Calu3 (cell line): Measurements from ENCODE around the gene WFDC6. TPM values are rescaled to one million over a fixed set of nuclear protein-coding genes. Genes with fewer than 3 reads are reported as not detected.

Source experiments
- BruUV-seq: library from RNA; stranded (reverse); fragments of 400-500 nt; replicated peaks from 2 replicates; lab custom pipeline; 2021; lab: Mats Ljungman, UMichigan
- CTCF ChIA-PET: fragments of 300-600 bp; sonication (Branson Sonifier 250); formaldehyde crosslinking; loops from one replicate; lab custom pipeline; 2022; ENCODE audit warnings: antibody characterized with exemption; lab: Charles Lee
- DNase-seq: peaks from one replicate; pipeline ENCODE4 v3.0.0; 2022
- H3K27ac Mint-ChIP-seq: one replicate; pipeline ENCODE4 v1.8.0; 2022; ENCODE audit warnings: mixed read lengths; ENCODE audit not compliant: unreplicated experiment
- H3K27me3 Mint-ChIP-seq: one replicate; pipeline ENCODE4 v1.8.0; 2022; ENCODE audit warnings: mixed read lengths; ENCODE audit not compliant: unreplicated experiment
- H3K36me3 Mint-ChIP-seq: one replicate; pipeline ENCODE4 v1.8.0; 2022; ENCODE audit warnings: mild to moderate bottlenecking, moderate library complexity, mixed read lengths; ENCODE audit not compliant: insufficient read depth, unreplicated experiment
- H3K4me1 Mint-ChIP-seq: one replicate; pipeline ENCODE4 v1.8.0; 2022; ENCODE audit warnings: mild to moderate bottlenecking, low read depth, mixed read lengths; ENCODE audit not compliant: unreplicated experiment
- H3K4me3 Mint-ChIP-seq: one replicate; pipeline ENCODE4 v1.8.0; 2022; ENCODE audit warnings: mild to moderate bottlenecking, low read depth, moderate library complexity, mixed read lengths; ENCODE audit not compliant: unreplicated experiment
- H3K9me3 Mint-ChIP-seq: one replicate; pipeline ENCODE4 v1.8.0; 2022; ENCODE audit warnings: low read depth, mixed read lengths; ENCODE audit not compliant: unreplicated experiment
- intact Hi-C: fragments of 100-400 bp; cut with micrococcal nuclease; formaldehyde crosslinking; loops from one replicate; pipeline ENCODE4 v1.10.0; 2022; ENCODE audit not compliant: unreplicated experiment
- total RNA-seq: library from RNA; stranded (reverse); gene quantifications from 2 replicates; pipeline ENCODE4 v1.2.3, GENCODE V29; 2022
- TF ChIP-seq, protein P1 (sequence below): fragments of 200-600 bp; IDR thresholded peaks from one replicate; pipeline ENCODE4 v1.8.0; 2022; ENCODE audit warnings: antibody characterized with exemption; ENCODE audit not compliant: unreplicated experiment

The WFDC6 gene
- total RNA-seq, 1 experiment from 2014 or later: not detected

DNA sequence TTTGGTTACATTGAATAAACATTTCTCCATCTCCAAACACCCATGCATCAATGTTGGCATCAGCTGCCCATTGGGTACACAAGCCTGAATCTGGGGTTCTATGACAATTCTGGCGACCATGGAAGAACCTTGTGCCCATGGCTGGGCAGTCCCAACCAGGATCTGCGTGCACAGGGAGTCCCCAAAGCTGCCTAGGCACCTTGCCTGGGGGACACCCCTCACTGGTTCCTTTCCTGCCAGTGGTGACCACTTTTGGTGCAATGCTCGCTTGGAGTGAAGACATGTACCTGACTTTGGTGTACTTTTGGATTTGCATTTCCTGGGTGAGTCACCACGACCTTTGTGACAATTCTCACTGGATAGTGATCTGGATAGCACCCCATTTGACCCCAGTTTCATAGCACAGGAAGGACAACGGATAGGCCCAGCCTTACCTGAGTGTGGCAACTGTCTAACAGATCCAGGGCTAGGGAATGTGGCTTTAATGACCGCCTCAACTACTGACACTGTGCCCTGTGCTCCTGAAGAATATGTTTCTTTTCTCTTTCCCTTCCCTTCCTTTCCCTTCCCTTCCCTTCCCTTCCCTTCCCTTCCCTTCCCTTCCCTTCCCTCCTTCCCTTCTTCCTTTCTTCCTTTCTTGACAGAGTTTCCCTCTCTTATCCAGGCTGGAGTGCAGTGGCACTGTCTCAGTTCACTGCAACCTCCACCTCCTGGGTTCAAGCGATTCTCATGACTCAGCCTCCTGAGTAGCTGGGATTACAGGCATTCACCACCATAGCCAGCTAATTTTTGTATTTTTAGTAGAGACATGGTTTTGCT, 31.0 kb downstream of the WFDC6 start:
- H3K36me3 Mint-ChIP-seq: peaks cover 4% of the 10 kb centered on the region
- H3K27ac Mint-ChIP-seq: peak overlapping the region; percentile 25
- intact Hi-C loops: no loop called here
- DNase-seq: peak; percentile 65
- H3K27me3 Mint-ChIP-seq: no peaks in the 10 kb centered on the region
- no TSS peak for BruUV-seq
- TF ChIP-seq, protein P1, sequence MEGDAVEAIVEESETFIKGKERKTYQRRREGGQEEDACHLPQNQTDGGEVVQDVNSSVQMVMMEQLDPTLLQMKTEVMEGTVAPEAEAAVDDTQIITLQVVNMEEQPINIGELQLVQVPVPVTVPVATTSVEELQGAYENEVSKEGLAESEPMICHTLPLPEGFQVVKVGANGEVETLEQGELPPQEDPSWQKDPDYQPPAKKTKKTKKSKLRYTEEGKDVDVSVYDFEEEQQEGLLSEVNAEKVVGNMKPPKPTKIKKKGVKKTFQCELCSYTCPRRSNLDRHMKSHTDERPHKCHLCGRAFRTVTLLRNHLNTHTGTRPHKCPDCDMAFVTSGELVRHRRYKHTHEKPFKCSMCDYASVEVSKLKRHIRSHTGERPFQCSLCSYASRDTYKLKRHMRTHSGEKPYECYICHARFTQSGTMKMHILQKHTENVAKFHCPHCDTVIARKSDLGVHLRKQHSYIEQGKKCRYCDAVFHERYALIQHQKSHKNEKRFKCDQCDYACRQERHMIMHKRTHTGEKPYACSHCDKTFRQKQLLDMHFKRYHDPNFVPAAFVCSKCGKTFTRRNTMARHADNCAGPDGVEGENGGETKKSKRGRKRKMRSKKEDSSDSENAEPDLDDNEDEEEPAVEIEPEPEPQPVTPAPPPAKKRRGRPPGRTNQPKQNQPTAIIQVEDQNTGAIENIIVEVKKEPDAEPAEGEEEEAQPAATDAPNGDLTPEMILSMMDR: no peak
- peaks cover 5% of the 10 kb centered on the region for H3K9me3 Mint-ChIP-seq
- CTCF ChIA-PET: interaction anchor here (0.7 kb wide), 2 partner anchors 10 to 187 kb away, joined by 4 read pairs; no protein-coding TSS in a partner anchor
- H3K4me1 Mint-ChIP-seq: peaks cover 46% of the 10 kb centered on the region
- no peak overlapping the region for H3K4me3 Mint-ChIP-seq

DNA sequence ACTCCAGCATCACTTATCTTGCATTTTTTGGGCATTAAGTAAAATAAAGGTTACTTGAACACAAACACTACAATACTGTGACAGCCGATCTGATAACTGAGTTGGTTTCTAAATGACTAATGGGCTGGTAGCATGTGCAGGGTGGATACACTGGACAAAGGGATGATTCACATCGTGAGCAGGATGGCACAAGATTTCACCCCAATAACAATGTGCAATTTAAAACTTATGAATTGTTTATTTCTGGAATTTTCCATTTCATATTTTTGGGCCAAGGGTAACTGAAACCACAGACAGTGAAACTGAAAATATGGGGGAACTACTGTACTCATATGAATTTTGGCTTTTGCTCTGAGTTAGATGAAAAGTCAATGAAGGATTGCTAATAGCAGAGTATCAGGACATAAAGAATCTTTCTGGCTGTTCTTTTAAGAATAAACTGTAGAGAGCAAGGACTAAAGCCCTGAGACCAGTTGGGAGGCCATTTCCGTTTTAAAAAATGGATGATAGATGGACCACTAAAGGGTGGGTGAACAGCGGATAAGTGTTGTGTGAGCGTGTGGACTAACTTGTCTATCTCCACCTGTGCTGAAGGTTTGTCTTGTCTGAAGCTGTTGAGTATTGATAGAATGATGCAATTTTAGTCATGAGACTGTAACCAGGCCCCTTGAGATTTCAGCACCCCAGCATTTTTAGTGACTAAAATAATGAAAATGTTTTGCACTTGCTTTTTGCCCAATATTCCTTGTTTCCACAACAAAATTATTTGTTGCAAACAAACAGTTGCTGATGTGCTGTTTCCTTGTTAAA, 32.1 kb downstream of the WFDC6 start:
- CTCF ChIA-PET: interaction anchor here (0.7 to 1.5 kb wide), 2 partner anchors 11 kb away, joined by 3 to 4 read pairs; no protein-coding TSS in a partner anchor
- Mint-ChIP-seq H3K27me3 (no peaks in the 10 kb centered on the region), H3K9me3 (peaks cover 5% of the 10 kb centered on the region), H3K27ac (peak overlapping the region; percentile 25), H3K36me3 (peaks cover 4% of the 10 kb centered on the region), H3K4me1 (peaks cover 46% of the 10 kb centered on the region), H3K4me3 (no peak overlapping the region)
- intact Hi-C loops: no loop called here
- no peak for DNase-seq
- TF ChIP-seq, protein P1: no peak
- TSS peak; percentile 72 for BruUV-seq

DNA sequence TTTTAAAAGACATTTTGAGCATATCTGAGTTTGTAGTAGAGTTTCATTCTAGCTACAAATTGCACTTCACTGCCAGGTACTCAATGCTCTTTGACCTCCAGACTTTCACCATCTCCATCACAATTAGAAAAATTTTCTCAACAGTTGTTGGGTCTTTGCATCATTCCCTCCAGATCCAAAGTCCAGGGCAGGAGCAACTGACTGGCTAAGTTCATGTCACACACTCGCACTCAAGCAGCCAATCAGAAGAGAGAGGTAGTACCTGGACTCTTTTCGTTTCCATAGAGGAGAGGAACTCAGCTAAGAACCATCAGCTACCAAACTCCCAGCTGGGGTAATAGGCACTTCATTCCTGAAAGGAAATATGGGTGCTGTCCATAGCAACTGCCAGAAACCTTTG, 32.9 kb downstream of the WFDC6 start:
- no peak overlapping the region for H3K4me3 Mint-ChIP-seq
- CTCF ChIA-PET: interaction anchor here (1.3 to 1.5 kb wide), 2 partner anchors 10 to 12 kb away, joined by 3 to 4 read pairs; no protein-coding TSS in a partner anchor
- intact Hi-C loops: no loop called here
- H3K36me3 Mint-ChIP-seq: peaks cover 4% of the 10 kb centered on the region
- H3K27me3 Mint-ChIP-seq: no peaks in the 10 kb centered on the region
- H3K9me3 Mint-ChIP-seq: peaks cover 3% of the 10 kb centered on the region
- DNase-seq: no peak
- peak overlapping the region; percentile 37 for H3K27ac Mint-ChIP-seq
- no TSS peak for BruUV-seq
- H3K4me1 Mint-ChIP-seq: peaks cover 51% of the 10 kb centered on the region
- TF ChIP-seq, protein P1: no peak

DNA sequence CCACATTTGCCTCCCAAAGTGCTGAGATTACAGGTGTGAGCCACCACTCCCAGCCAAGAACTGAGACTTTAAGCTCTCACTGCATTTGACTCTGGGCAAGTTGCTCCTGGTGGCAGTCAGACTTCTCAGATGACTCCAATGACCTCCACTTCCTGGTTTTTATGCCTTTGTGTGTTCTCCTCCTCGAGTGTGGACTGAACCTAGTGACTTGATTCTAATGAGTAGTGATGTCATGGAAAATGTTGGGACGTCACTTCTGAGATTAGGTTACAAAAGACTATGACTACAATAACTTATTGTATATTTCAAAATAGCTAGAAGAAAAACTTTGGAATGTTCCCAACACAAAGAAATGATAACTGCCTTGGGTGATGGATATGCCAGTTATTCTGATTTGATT, 35.9 kb downstream of the WFDC6 start:
- DNase-seq: no peak

More for the DNA sequence above, 35.9 kb downstream of the WFDC6 start:
- H3K9me3 Mint-ChIP-seq: peaks cover 3% of the 10 kb centered on the region
- BruUV-seq: no TSS peak
- CTCF ChIA-PET: interaction anchor here (1.7 kb wide), 1 partner anchor 15 kb away, joined by 6 read pairs; no protein-coding TSS in a partner anchor
- TF ChIP-seq, protein P1: no peak
- H3K36me3 Mint-ChIP-seq: peaks cover 4% of the 10 kb centered on the region
- H3K27me3 Mint-ChIP-seq: no peaks in the 10 kb centered on the region
- peaks cover 50% of the 10 kb centered on the region for H3K4me1 Mint-ChIP-seq
- no peak overlapping the region for H3K27ac Mint-ChIP-seq
- intact Hi-C loops: no loop called here
- H3K4me3 Mint-ChIP-seq: no peak overlapping the region
